CD14-positive monocyte (primary cell): ENCODE data around the gene FBXL15. TPM values are rescaled to one million over a fixed set of nuclear protein-coding genes. Genes with fewer than 3 reads are reported as not detected.

Experiments
- DNase-seq, 3 donors: peaks; one replicate each; pipeline ENCODE4 v3.0.0-alpha.2; 2011 to 2022
- H2AFZ ChIP-seq: 2 replicates; pipeline ENCODE4 v1.6.0; 2012; ENCODE audit warnings: mild to moderate bottlenecking, low read depth, low read length, inconsistent platforms; ENCODE audit not compliant: insufficient read depth, poor library complexity, severe bottlenecking
- H3K27ac ChIP-seq, 2 donors: 1 replicate in 1 of 2; 2 replicates in 1 of 2; pipeline ENCODE4 v1.5.1; 2012 to 2013; ENCODE audit warnings: low read length in 2 of 2, control low read depth in 1 of 2, inconsistent platforms in 1 of 2, low read depth in 1 of 2, mild to moderate bottlenecking in 1 of 2
- H3K27me3 ChIP-seq, 2 donors: one replicate each; pipeline versions ENCODE4 v1.6.0 to v1.6.1; 2011 to 2013; ENCODE audit warnings: low read length in 2 of 2; ENCODE audit not compliant: control insufficient read depth in 2 of 2, insufficient read depth in 2 of 2
- H3K36me3 ChIP-seq, 2 donors: replicated peaks in 1 of 2; 1 replicate in 1 of 2; 2 replicates in 1 of 2; pipeline versions ENCODE4 v1.5.1 to v1.6.1; 2012 to 2013; ENCODE audit warnings: low read length in 2 of 2, control low read depth in 1 of 2, inconsistent platforms in 1 of 2, mild to moderate bottlenecking in 1 of 2; ENCODE audit not compliant: insufficient read depth in 2 of 2, control insufficient read depth in 1 of 2
- H3K4me1 ChIP-seq, 2 donors: 1 replicate in 1 of 2; 2 replicates in 1 of 2; pipeline versions ENCODE4 v1.5.1 to v1.6.1; 2012 to 2013; ENCODE audit warnings: low read length in 2 of 2, control low read depth in 1 of 2, inconsistent platforms in 1 of 2, mild to moderate bottlenecking in 1 of 2, moderate library complexity in 1 of 2; ENCODE audit not compliant: insufficient read depth in 2 of 2, control insufficient read depth in 1 of 2
- H3K4me2 ChIP-seq: replicated peaks from 2 replicates; pipeline ENCODE3; 2012; ENCODE audit warnings: low read length, moderate library complexity, mild to moderate bottlenecking; ENCODE audit not compliant: poor library complexity, severe bottlenecking; ENCODE audit errors: extremely low read depth
- H3K4me3 ChIP-seq, 3 experiments: fragments of 200-600 bp in 1 of 3; sonication (generic) in 1 of 3; replicated peaks in 1 of 3; 1 replicate in 2 of 3; 2 replicates in 1 of 3; pipeline ENCODE4 v1.5.1; 2011 to 2013; ENCODE audit warnings: low read length in 3 of 3, mild to moderate bottlenecking in 3 of 3, control low read depth in 2 of 3, low read depth in 2 of 3, inconsistent platforms in 1 of 3, moderate library complexity in 1 of 3
- H3K79me2 ChIP-seq: 2 replicates; pipeline ENCODE4 v1.6.0; 2012; ENCODE audit warnings: mild to moderate bottlenecking, control low read depth, inconsistent platforms, low read length, moderate library complexity; ENCODE audit not compliant: insufficient read depth
- H3K9ac ChIP-seq: 2 replicates; pipeline ENCODE4 v1.6.0; 2017; ENCODE audit warnings: low read length, mild to moderate bottlenecking; ENCODE audit not compliant: insufficient read depth, poor library complexity, severe bottlenecking
- H3K9me3 ChIP-seq, 2 donors: replicated peaks in 1 of 2; 1 replicate in 1 of 2; 2 replicates in 1 of 2; pipeline versions ENCODE4 v1.5.1 to v1.6.1; 2012 to 2013; ENCODE audit warnings: low read length in 2 of 2, control low read depth in 1 of 2; ENCODE audit not compliant: control insufficient read depth in 1 of 2, insufficient read depth in 1 of 2
- H4K20me1 ChIP-seq: 2 replicates; pipeline ENCODE4 v1.6.0; 2012; ENCODE audit warnings: mild to moderate bottlenecking, low read length, control low read depth, moderate library complexity; ENCODE audit not compliant: insufficient read depth
- H3K27ac Mint-ChIP-seq, 7 donors: one replicate each; pipeline ENCODE4 v1.8.0; 2020; ENCODE audit warnings: mild to moderate bottlenecking in 7 of 7, mixed read lengths in 7 of 7, moderate library complexity in 6 of 7, inconsistent platforms in 2 of 7
- H3K27me3 Mint-ChIP-seq, 3 donors: one replicate each; pipeline ENCODE4 v1.8.0; 2021 to 2022; ENCODE audit warnings: low read depth in 3 of 3, mild to moderate bottlenecking in 3 of 3, mixed read lengths in 3 of 3, moderate library complexity in 3 of 3, inconsistent platforms in 1 of 3
- H3K36me3 Mint-ChIP-seq, 2 donors: one replicate each; pipeline ENCODE4 v1.8.0; 2020; ENCODE audit warnings: mixed read lengths in 2 of 2, inconsistent platforms in 1 of 2, mild to moderate bottlenecking in 1 of 2
- H3K4me1 Mint-ChIP-seq: one replicate; pipeline ENCODE4 v1.8.0; 2020; ENCODE audit warnings: mild to moderate bottlenecking, mixed read lengths
- H3K4me3 Mint-ChIP-seq, 2 donors: one replicate each; pipeline ENCODE4 v1.8.0; 2020; ENCODE audit warnings: mild to moderate bottlenecking in 2 of 2, mixed read lengths in 2 of 2, moderate library complexity in 1 of 2
- H3K9me3 Mint-ChIP-seq, 7 donors: one replicate each; pipeline ENCODE4 v1.8.0; 2020 to 2022; ENCODE audit warnings: mixed read lengths in 7 of 7, mild to moderate bottlenecking in 6 of 7, moderate library complexity in 6 of 7, inconsistent platforms in 2 of 7
- WGBS: methylation state at CpG from one replicate; pipeline ENCODE4 v1.1.5; 2013; ENCODE audit warnings: missing lambda C conversion rate; ENCODE audit not compliant: insufficient coverage; 5-methylcytosine and 5-hydroxymethylcytosine counted together
- intact Hi-C, 2 donors: fragments of 100-400 bp; cut with micrococcal nuclease; formaldehyde crosslinking; loops; one replicate each; pipeline versions ENCODE4 v1.15.0 to v1.15.1; 2023
- polyA plus RNA-seq, 3 donors: library from polyadenylated mRNA; depleted of rRNA in 1 of 3; unstranded in 2 of 3; stranded (reverse) in 1 of 3; fragments of 300-500 nt in 2 of 3; fragments of >200 nt in 1 of 3; fragmentation: Illumina TruSeq in 2 of 3; gene quantifications; 1 replicate in 2 of 3; 2 replicates in 1 of 3; pipeline ENCODE4 v1.2.3, GENCODE V29; 2012 to 2021
- TF ChIP-seq, protein P1 (sequence below): fragments of 200-600 bp; IDR thresholded peaks from one replicate; pipeline ENCODE4 v1.8.0; 2022; ENCODE audit warnings: antibody characterized with exemption, mild to moderate bottlenecking

FBXL15 gene
- polyA plus RNA-seq, 3 donors, result 16.0 to 36.3 (median 25.5) TPM

- H3K4me2 ChIP-seq, result peak overlapping the region; percentile 98
Observed at GRCh38 chr10:102421507-102421756, 796 bp downstream of the FBXL15 start.

DNA sequence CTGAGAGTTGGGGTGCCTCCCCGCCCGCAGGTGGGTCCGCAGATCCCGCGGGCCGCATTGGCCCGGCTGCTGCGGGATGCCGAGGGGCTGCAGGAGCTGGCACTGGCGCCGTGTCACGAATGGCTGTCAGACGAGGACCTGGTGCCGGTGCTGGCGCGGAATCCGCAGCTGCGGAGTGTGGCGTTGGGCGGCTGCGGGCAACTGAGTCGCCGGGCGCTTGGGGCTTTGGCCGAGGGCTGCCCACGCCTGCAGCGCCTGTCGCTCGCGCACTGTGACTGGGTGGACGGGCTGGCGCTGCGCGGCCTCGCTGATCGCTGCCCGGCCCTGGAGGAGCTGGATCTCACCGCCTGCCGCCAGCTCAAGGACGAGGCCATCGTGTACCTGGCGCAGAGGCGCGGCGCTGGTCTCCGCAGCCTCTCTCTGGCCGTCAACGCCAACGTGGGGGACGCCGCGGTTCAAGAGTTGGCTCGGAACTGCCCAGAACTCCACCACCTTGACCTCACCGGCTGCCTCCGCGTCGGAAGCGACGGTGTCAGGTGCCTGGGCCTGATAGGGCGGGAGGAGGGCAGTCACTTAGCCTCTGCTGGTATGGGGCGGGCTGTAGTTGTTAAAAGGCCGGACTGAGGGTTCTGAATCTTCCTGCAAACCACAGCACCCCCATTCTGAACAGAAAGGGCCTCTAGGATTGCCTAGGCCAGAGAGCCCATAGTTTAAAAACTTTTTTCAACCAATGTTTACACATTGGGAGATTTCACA, 1.3 kb downstream of the FBXL15 start:
- peak overlapping the region; percentile 90 for H2AFZ ChIP-seq
- peak overlapping the region; percentile 98 for H3K4me2 ChIP-seq
- peaks cover 11 to 22% of the 10 kb centered on the region in 2 donors for H3K27me3 ChIP-seq
- TF ChIP-seq, protein P1, sequence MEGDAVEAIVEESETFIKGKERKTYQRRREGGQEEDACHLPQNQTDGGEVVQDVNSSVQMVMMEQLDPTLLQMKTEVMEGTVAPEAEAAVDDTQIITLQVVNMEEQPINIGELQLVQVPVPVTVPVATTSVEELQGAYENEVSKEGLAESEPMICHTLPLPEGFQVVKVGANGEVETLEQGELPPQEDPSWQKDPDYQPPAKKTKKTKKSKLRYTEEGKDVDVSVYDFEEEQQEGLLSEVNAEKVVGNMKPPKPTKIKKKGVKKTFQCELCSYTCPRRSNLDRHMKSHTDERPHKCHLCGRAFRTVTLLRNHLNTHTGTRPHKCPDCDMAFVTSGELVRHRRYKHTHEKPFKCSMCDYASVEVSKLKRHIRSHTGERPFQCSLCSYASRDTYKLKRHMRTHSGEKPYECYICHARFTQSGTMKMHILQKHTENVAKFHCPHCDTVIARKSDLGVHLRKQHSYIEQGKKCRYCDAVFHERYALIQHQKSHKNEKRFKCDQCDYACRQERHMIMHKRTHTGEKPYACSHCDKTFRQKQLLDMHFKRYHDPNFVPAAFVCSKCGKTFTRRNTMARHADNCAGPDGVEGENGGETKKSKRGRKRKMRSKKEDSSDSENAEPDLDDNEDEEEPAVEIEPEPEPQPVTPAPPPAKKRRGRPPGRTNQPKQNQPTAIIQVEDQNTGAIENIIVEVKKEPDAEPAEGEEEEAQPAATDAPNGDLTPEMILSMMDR, result no peak
- Mint-ChIP-seq H3K9me3 (peaks cover 0 to 7% (median 4%) of the 10 kb centered on the region in 7 donors), H3K27ac (peak overlapping the region in 6 of 7 donors; percentile 9 to 98 (median 52)), H3K27me3 (peaks cover 21 to 29% (median 24%) of the 10 kb centered on the region in 3 donors), H3K4me1 (peaks cover 34% of the 10 kb centered on the region), H3K4me3 (peak overlapping the region; percentile 93 to 97), H3K36me3 (peaks cover 23 to 35% of the 10 kb centered on the region in 2 donors)
- H3K36me3 ChIP-seq, result peaks cover 21 to 22% of the 10 kb centered on the region in 2 donors
- no peaks in the 10 kb centered on the region for H3K9me3 ChIP-seq
- H4K20me1 ChIP-seq, result peaks cover 31% of the 10 kb centered on the region
- WGBS, result under 1% methylated on average over 53 of the region's 62 CpGs
- intact Hi-C loops, result loop anchor here (2.0 to 5.0 kb wide), 2 partner anchors 40 to 57 kb away; no protein-coding TSS in a partner anchor
- peak in 1 of 3 donors; percentile 25 for DNase-seq
- H3K9ac ChIP-seq, result peak overlapping the region; percentile 75
- peak overlapping the region; percentile 68 to 96 (median 82) for H3K4me3 ChIP-seq
- H3K79me2 ChIP-seq, result peaks cover 18% of the 10 kb centered on the region
- peaks cover 33 to 41% of the 10 kb centered on the region in 2 donors for H3K4me1 ChIP-seq
- H3K27ac ChIP-seq, result peak overlapping the region in 1 of 2 donors; percentile 70

More at GRCh38 chr10:102421507-102421756, 796 bp downstream of the FBXL15 start:
- H3K4me3 ChIP-seq, result peak overlapping the region; percentile 68 to 96 (median 82)
- peaks cover 0 to 7% (median 4%) of the 10 kb centered on the region in 7 donors for H3K9me3 Mint-ChIP-seq
- peak overlapping the region; percentile 90 for H2AFZ ChIP-seq
- peaks cover 33 to 41% of the 10 kb centered on the region in 2 donors for H3K4me1 ChIP-seq
- H3K27ac ChIP-seq, result peak overlapping the region in 1 of 2 donors; percentile 70
- peak overlapping the region; percentile 75 for H3K9ac ChIP-seq
- no peak for DNase-seq
- H3K4me3 Mint-ChIP-seq, result peak overlapping the region; percentile 93 to 97
- H3K27me3 ChIP-seq, result peaks cover 11 to 22% of the 10 kb centered on the region in 2 donors
- peaks cover 18% of the 10 kb centered on the region for H3K79me2 ChIP-seq
- peaks cover 21 to 22% of the 10 kb centered on the region in 2 donors for H3K36me3 ChIP-seq
- H3K4me1 Mint-ChIP-seq, result peaks cover 34% of the 10 kb centered on the region
- TF ChIP-seq, protein P1, result no peak
- under 1% methylated on average over 13 of the region's 14 CpGs for WGBS
- H3K27me3 Mint-ChIP-seq, result peaks cover 21 to 33% (median 24%) of the 10 kb centered on the region in 3 donors
- no peaks in the 10 kb centered on the region for H3K9me3 ChIP-seq
- peak overlapping the region in 4 of 7 donors; percentile 30 to 98 (median 62) for H3K27ac Mint-ChIP-seq
- peaks cover 21 to 33% of the 10 kb centered on the region in 2 donors for H3K36me3 Mint-ChIP-seq
- intact Hi-C loops, result loop anchor here (2.0 to 5.0 kb wide), 2 partner anchors 41 to 57 kb away; no protein-coding TSS in a partner anchor
- peaks cover 31% of the 10 kb centered on the region for H4K20me1 ChIP-seq
